ENCODE measurements around the gene CDC6.

The CDC6 gene

DNA sequence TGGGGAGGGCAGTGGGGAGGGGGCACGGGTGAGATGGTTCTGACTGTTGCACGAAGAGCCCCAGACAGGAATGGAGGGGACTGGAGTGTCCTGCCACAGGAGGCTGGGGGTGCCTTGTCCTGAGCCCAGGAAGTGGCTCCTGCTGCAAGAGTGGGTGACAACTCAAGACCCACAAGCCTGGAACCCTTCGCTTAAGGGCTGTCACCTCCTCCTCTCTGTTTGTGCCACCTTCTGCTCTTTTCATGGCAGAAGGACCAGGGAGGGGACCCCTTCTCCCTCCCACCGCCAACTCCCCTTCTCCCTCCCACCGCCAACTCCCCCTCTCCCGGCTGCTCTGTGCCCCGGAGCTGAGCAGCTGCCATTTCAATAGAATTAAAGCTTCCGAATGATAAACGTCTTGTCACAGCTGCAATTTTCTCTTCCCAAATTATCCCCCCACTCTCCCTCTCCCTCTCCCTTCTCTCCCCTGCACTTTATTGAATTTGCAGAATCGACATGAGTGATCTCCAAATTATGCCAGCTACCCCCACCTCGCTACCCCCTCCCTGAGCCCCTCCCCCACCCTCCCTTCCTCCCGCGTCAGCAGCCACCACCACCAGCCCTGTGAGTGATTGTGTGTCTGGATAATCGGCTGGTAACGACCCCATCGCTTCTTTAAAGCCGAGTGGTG lies 63.1 kb downstream of the CDC6 start:
- in situ Hi-C loops (cut with MboI; ENCODE audit: low sequenced_read_pairs): loop anchor here (5.0 kb wide), 1 partner anchor 44 kb away; the partner anchor contains the start of gene RARA

DNA sequence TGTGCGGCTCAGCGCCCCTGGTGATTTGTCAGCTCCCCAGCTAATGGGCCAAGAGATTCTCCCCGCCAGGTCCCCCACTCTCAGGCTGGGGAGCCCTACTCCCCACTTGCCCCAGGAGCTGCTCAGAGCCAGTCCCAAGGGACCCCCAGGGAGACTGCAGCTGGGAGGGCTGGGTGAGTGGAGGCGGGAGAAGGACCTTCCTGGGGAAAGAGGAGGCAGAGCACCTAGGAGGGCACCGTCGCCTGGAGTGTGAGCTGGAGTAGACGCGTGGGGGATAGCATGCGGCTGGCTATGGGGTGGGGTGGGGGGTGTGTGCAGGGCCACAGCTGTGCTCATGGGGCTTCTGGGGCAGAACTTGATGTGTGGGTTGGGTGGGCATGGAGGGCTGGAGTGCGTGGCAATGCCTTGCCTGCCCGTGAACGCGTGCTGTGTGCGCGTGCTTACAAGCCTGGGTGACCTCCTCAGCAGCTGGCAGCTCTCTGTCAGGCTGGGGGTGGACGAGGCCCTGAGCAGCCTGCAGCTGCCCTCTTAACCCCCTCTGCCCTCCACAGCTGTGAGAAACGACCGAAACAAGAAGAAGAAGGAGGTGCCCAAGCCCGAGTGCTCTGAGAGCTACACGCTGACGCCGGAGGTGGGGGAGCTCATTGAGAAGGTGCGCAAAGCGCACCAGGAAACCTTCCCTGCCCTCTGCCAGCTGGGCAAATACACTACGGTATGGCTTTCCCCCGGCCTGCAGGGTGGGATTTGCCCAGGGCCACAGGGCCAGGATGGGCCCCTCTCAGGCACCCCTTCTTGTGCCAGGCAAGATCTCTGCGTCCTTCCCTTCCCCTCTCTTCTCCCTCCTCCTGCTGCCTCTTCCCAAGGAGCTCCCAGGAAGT lies 63.9 kb downstream of the CDC6 start:
- in situ Hi-C loops (cut with MboI; ENCODE audit: low sequenced_read_pairs): loop anchor here (5.0 kb wide), 1 partner anchor 44 kb away; the partner anchor contains the start of gene RARA

DNA sequence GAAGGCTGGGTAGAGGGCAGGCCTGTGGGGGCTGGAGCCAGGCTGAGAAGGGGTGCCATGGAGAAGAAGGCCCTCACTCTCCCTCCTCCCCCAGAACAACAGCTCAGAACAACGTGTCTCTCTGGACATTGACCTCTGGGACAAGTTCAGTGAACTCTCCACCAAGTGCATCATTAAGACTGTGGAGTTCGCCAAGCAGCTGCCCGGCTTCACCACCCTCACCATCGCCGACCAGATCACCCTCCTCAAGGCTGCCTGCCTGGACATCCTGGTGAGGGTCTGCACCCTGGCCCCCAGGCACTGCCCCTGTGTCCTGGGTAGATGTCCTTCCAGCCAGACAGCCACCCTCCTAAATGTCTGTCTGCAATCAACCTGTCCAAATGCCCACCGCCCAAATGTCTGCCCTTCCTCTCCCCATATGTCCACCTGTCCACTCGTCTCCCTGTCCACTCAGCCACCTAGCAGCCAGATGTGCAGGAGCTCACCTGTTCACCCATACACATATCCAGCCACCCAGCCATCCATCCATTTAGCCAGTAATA lies 64.6 kb downstream of the CDC6 start:
- in situ Hi-C loops (cut with MboI; ENCODE audit: low sequenced_read_pairs): loop anchor here (5.0 kb wide), 1 partner anchor 45 kb away; the partner anchor contains the start of gene RARA

DNA sequence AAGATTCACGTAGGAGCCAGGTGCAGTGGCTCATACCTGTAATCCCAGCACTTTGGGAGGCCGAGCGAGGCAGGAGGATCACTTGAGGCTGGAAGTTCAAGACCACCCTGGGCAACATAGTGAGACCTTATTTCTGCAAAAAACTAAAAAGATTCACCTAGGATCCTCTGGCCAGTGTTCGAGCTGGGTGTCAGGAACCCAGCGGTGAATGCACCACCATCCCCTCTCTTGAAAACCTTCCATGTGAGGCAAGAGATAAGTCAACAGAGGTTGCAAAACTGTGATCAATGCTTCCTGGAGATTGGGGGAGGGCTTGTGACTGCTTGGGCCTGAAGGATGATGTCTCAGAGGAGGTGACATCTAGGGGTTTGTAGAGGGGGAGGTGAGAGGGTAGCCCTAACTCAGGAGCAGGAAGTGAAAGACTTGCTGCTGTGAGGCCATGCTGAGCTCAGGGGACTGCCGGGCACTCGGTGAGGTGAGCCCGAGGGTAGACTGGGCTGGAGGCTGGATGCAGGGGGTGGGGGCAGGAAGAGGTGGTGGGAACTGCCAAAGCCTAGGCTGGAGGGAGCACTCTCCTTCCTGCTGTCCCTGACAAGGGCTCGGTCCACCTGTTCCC lies 65.2 kb downstream of the CDC6 start:
- in situ Hi-C loops (cut with MboI; ENCODE audit: low sequenced_read_pairs): loop anchor here (5.0 kb wide), 1 partner anchor 46 kb away; the partner anchor contains the start of gene RARA

Data from HL-60/S4 (cell line).